Hepatocyte (in vitro differentiated cells): ENCODE results near the gene CALB2. TPM values are rescaled to one million over a fixed set of nuclear protein-coding genes. Genes with fewer than 3 reads are reported as not detected.

Experiments used
- DNase-seq: peaks from one replicate; pipeline ENCODE4 v3.0.0-alpha.2; 2016; ENCODE audit warnings: low spot score
- H2AFZ ChIP-seq: fragments of 200-600 bp; sonication (generic); 2 replicates; pipeline ENCODE4 v1.6.0; 2016; ENCODE audit warnings: antibody characterized with exemption, mild to moderate bottlenecking
- H3K27ac ChIP-seq: fragments of 200-600 bp; sonication (generic); 2 replicates; pipeline ENCODE4 v1.5.1; 2016; ENCODE audit warnings: mild to moderate bottlenecking
- H3K27me3 ChIP-seq: fragments of 200-600 bp; sonication (generic); 2 replicates; pipeline ENCODE4 v1.6.1; 2016
- H3K36me3 ChIP-seq: fragments of 200-600 bp; sonication (generic); replicated peaks from 2 replicates; pipeline ENCODE4 v1.5.1; 2016; ENCODE audit warnings: low read depth; ENCODE audit not compliant: insufficient read depth
- H3K4me1 ChIP-seq: fragments of 200-600 bp; sonication (generic); 2 replicates; pipeline ENCODE4 v1.5.1; 2016; ENCODE audit warnings: mild to moderate bottlenecking, moderate library complexity; ENCODE audit not compliant: insufficient read depth
- H3K4me2 ChIP-seq: fragments of 200-600 bp; sonication (generic); 2 replicates; pipeline ENCODE4 v1.6.0; 2016
- H3K4me3 ChIP-seq: fragments of 200-600 bp; sonication (generic); 2 replicates; pipeline ENCODE4 v1.5.1; 2016; ENCODE audit warnings: mild to moderate bottlenecking
- H3K79me2 ChIP-seq: fragments of 200-600 bp; sonication (generic); 2 replicates; pipeline ENCODE4 v1.6.0; 2017; ENCODE audit warnings: mild to moderate bottlenecking
- H3K9me2 ChIP-seq: fragments of 200-600 bp; sonication (generic); replicated peaks from 2 replicates; pipeline ENCODE4 v1.6.0; 2017; ENCODE audit warnings: mild to moderate bottlenecking; ENCODE audit not compliant: insufficient read depth
- H3K9me3 ChIP-seq: fragments of 200-600 bp; sonication (generic); 2 replicates; pipeline ENCODE4 v1.5.1; 2016; ENCODE audit warnings: low read depth, mild to moderate bottlenecking
- H4K20me1 ChIP-seq: fragments of 200-600 bp; sonication (generic); 2 replicates; pipeline ENCODE4 v1.6.0; 2016; ENCODE audit warnings: mild to moderate bottlenecking; ENCODE audit not compliant: insufficient read depth, poor library complexity, severe bottlenecking
- EZH2 ChIP-seq: fragments of 200-600 bp; sonication (generic); IDR thresholded peaks from 2 replicates; pipeline ENCODE4 v1.6.1; 2016; ENCODE audit warnings: antibody characterized with exemption, mild to moderate bottlenecking, borderline replicate concordance
- EZH2phosphoT487 ChIP-seq: fragments of 200-600 bp; sonication (generic); IDR thresholded peaks from one replicate; pipeline ENCODE4 v1.6.1; 2018; ENCODE audit warnings: antibody characterized with exemption, mild to moderate bottlenecking, low read depth, moderate library complexity; ENCODE audit not compliant: unreplicated experiment, severe bottlenecking
- WGBS: methylation state at CpG from one replicate; pipeline ENCODE4 v1.1.6; 2016; ENCODE audit warnings: low lambda C conversion rate; ENCODE audit errors: missing lambda C conversion rate; 5-methylcytosine and 5-hydroxymethylcytosine counted together
- polyA plus RNA-seq: library from polyadenylated mRNA; unstranded; fragments of >200 nt; fragmentation: Nextera tagmentation; extraction: Ambion mirVana; gene quantifications from 2 replicates; pipeline ENCODE4 v1.2.1, GENCODE V29; 2016
- total RNA-seq: library from RNA; depleted of rRNA; stranded (reverse); fragments of >200 nt; gene quantifications from 2 replicates; pipeline ENCODE4 v1.2.3, GENCODE V29; 2014
- TF ChIP-seq, protein P1 (sequence below): fragments of 200-600 bp; sonication (generic); IDR thresholded peaks from 2 replicates; pipeline ENCODE4 v1.5.1; 2016; ENCODE audit warnings: antibody characterized with exemption, mild to moderate bottlenecking; ENCODE audit not compliant: poor library complexity

The CALB2 gene
- total and polyA plus RNA-seq, 2 experiments from 2014 or later = 2.3 to 6.5 TPM

GRCh38 chr16:71428883-71429282 is 70.4 kb downstream of the CALB2 start:
- Histone ChIP-seq H3K4me3 (no peak overlapping the region), H3K9me3 (no peaks in the 10 kb centered on the region), H3K4me1 (no peaks in the 10 kb centered on the region), H3K27me3 (peaks cover 14% of the 10 kb centered on the region), H2AFZ (no peak overlapping the region), H4K20me1 (no peaks in the 10 kb centered on the region), H3K27ac (no peak overlapping the region), H3K4me2 (no peak overlapping the region), H3K79me2 (no peaks in the 10 kb centered on the region), H3K36me3 (no peaks in the 10 kb centered on the region), H3K9me2 (no peaks in the 10 kb centered on the region)
- WGBS = 79% methylated on average over 2 of the region's 2 CpGs
- no peak for DNase-seq
- no peak for TF ChIP-seq EZH2
- TF ChIP-seq, protein P1, sequence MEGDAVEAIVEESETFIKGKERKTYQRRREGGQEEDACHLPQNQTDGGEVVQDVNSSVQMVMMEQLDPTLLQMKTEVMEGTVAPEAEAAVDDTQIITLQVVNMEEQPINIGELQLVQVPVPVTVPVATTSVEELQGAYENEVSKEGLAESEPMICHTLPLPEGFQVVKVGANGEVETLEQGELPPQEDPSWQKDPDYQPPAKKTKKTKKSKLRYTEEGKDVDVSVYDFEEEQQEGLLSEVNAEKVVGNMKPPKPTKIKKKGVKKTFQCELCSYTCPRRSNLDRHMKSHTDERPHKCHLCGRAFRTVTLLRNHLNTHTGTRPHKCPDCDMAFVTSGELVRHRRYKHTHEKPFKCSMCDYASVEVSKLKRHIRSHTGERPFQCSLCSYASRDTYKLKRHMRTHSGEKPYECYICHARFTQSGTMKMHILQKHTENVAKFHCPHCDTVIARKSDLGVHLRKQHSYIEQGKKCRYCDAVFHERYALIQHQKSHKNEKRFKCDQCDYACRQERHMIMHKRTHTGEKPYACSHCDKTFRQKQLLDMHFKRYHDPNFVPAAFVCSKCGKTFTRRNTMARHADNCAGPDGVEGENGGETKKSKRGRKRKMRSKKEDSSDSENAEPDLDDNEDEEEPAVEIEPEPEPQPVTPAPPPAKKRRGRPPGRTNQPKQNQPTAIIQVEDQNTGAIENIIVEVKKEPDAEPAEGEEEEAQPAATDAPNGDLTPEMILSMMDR = no peak

DNA sequence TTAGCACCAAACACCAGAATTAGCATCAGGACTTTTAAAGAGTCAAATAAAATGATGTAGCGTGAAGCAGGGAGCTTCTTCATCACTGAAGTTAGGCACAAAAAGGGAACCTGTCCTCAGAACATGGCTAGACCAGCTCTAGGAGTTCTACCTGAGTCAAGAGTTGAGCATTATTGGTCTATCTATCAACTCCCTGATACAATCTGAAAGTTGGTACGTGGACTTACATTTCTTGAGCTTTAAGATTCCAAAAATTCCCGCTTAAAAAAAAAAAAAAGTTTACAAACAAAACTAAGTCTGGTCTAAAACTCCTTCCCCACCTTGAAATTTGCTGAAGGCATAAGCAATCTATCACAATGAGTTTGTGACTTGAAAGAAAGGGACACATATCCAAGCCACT is 71.1 kb downstream of the CALB2 start:
- H2AFZ ChIP-seq = no peak overlapping the region
- WGBS = 87% methylated on average over 3 of the region's 3 CpGs
- H3K79me2 ChIP-seq = no peaks in the 10 kb centered on the region
- H3K36me3 ChIP-seq = no peaks in the 10 kb centered on the region
- no peak overlapping the region for H3K4me2 ChIP-seq
- no peaks in the 10 kb centered on the region for H3K9me2 ChIP-seq
- H3K27ac ChIP-seq = no peak overlapping the region
- H3K9me3 ChIP-seq = no peaks in the 10 kb centered on the region
- H3K4me1 ChIP-seq = no peaks in the 10 kb centered on the region
- no peak overlapping the region for H3K4me3 ChIP-seq
- TF ChIP-seq EZH2phosphoT487 = no peak
- TF ChIP-seq EZH2 = no peak
- TF ChIP-seq, protein P1 = no peak
- DNase-seq = no peak
- H4K20me1 ChIP-seq = no peaks in the 10 kb centered on the region
- H3K27me3 ChIP-seq = peaks cover 14% of the 10 kb centered on the region

- 64% methylated on average over 6 of the region's 6 CpGs for WGBS
- Histone ChIP-seq H3K27me3 (peaks cover 6% of the 10 kb centered on the region), H4K20me1 (no peaks in the 10 kb centered on the region), H3K9me2 (no peaks in the 10 kb centered on the region), H3K4me3 (no peak overlapping the region), H3K4me2 (no peak overlapping the region), H2AFZ (no peak overlapping the region), H3K36me3 (no peaks in the 10 kb centered on the region), H3K27ac (no peak overlapping the region), H3K9me3 (no peaks in the 10 kb centered on the region), H3K4me1 (no peaks in the 10 kb centered on the region), H3K79me2 (no peaks in the 10 kb centered on the region)
- DNase-seq = no peak
- TF ChIP-seq EZH2phosphoT487 (no peak), EZH2 (no peak)
- TF ChIP-seq, protein P1 = no peak
Measured at GRCh38 chr16:71430744-71431143, 72.2 kb downstream of the CALB2 start.

GRCh38 chr16:71431176-71431575 is 72.7 kb downstream of the CALB2 start:
- no peak overlapping the region for H3K27ac ChIP-seq
- 90% methylated on average over 14 of the region's 14 CpGs for WGBS
- TF ChIP-seq EZH2phosphoT487 (no peak), EZH2 (no peak)
- TF ChIP-seq, protein P1 = no peak

More at GRCh38 chr16:71431176-71431575, 72.7 kb downstream of the CALB2 start:
- no peaks in the 10 kb centered on the region for H4K20me1 ChIP-seq
- H3K79me2 ChIP-seq = no peaks in the 10 kb centered on the region
- H3K9me2 ChIP-seq = no peaks in the 10 kb centered on the region
- no peak for DNase-seq
- no peak overlapping the region for H3K4me3 ChIP-seq
- H2AFZ ChIP-seq = no peak overlapping the region
- H3K27me3 ChIP-seq = peaks cover 6% of the 10 kb centered on the region
- H3K36me3 ChIP-seq = no peaks in the 10 kb centered on the region
- H3K9me3 ChIP-seq = no peaks in the 10 kb centered on the region
- H3K4me1 ChIP-seq = no peaks in the 10 kb centered on the region
- no peak overlapping the region for H3K4me2 ChIP-seq
